SK-N-MC (cell line): Measurements from ENCODE around the gene PAX5.

ENCODE experiments used
- DNase-seq: peaks from one replicate; pipeline ENCODE4 v3.0.0-alpha.2; 2011; ENCODE audit warnings: low read depth, low spot score
- H3K27ac ChIP-seq: fragments of 200-600 bp; sonication (generic); 2 replicates; pipeline ENCODE4 v1.5.1; 2016; ENCODE audit warnings: mixed run types
- H3K36me3 ChIP-seq: fragments of 200-600 bp; sonication (generic); 2 replicates; pipeline ENCODE4 v1.6.1; 2017; ENCODE audit warnings: antibody characterized with exemption, low read length, mixed read lengths; ENCODE audit not compliant: insufficient read depth
- H3K4me3 ChIP-seq: fragments of 200-600 bp; sonication (generic); 2 replicates; pipeline ENCODE4 v1.5.1; 2016
- H3K9ac ChIP-seq: fragments of 200-600 bp; sonication (generic); 2 replicates; pipeline ENCODE4 v1.8.0; 2017; ENCODE audit warnings: mixed run types, mixed read lengths; ENCODE audit not compliant: insufficient read length
- H3K9me3 ChIP-seq: fragments of 200-600 bp; sonication (generic); 2 replicates; pipeline ENCODE4 v1.6.1; 2017; ENCODE audit warnings: low read depth, mild to moderate bottlenecking, antibody characterized with exemption, low read length, moderate library complexity, mixed read lengths
- EZH2 ChIP-seq: fragments of 200-600 bp; sonication (generic); IDR thresholded peaks from one replicate; pipeline ENCODE4 v1.6.1; 2017; ENCODE audit warnings: antibody characterized with exemption
- FOXP2 ChIP-seq: optimal IDR thresholded peaks from 2 replicates; pipeline ENCODE3; 2011; ENCODE audit warnings: mild to moderate bottlenecking, moderate library complexity; ENCODE audit not compliant: insufficient read depth; ENCODE audit errors: extremely low read length, control extremely low read depth
- POLR2AphosphoS5 ChIP-seq: IDR thresholded peaks from 2 replicates; pipeline ENCODE4 v1.6.1; 2012; ENCODE audit warnings: mild to moderate bottlenecking, low read depth, low read length, borderline replicate concordance

PAX5 gene

GRCh38 chr9:36831381-36832161, 202.5 kb downstream of the PAX5 start:
- H3K9ac ChIP-seq = no peak overlapping the region
- no peaks in the 10 kb centered on the region for H3K9me3 ChIP-seq
- H3K4me3 ChIP-seq = no peak overlapping the region
- no peaks in the 10 kb centered on the region for H3K36me3 ChIP-seq
- TF ChIP-seq FOXP2 = no peak
- no peak for TF ChIP-seq EZH2
- TF ChIP-seq POLR2AphosphoS5 = no peak
- H3K27ac ChIP-seq = no peak overlapping the region
- DNase-seq = no peak

GRCh38 chr9:36828611-36829013, 205.5 kb downstream of the PAX5 start:
- peak; percentile 10 for DNase-seq
- TF ChIP-seq EZH2 = no peak
- no peak for TF ChIP-seq POLR2AphosphoS5
- TF ChIP-seq FOXP2 = no peak
- peak overlapping the region; percentile 14; the same call in 1 of the 2 replicates for H3K4me3 ChIP-seq

GRCh38 chr9:36827593-36827992, 206.5 kb downstream of the PAX5 start:
- no peak overlapping the region for H3K4me3 ChIP-seq
- no peaks in the 10 kb centered on the region for H3K36me3 ChIP-seq
- DNase-seq = no peak
- no peaks in the 10 kb centered on the region for H3K9me3 ChIP-seq
- no peak overlapping the region for H3K27ac ChIP-seq
- H3K9ac ChIP-seq = no peak overlapping the region
- no peak for TF ChIP-seq POLR2AphosphoS5
- no peak for TF ChIP-seq FOXP2
- TF ChIP-seq EZH2 = no peak

More at GRCh38 chr9:36828611-36829013, 205.5 kb downstream of the PAX5 start:
- H3K36me3 ChIP-seq = no peaks in the 10 kb centered on the region
- H3K27ac ChIP-seq = peak overlapping the region; percentile 58
- no peaks in the 10 kb centered on the region for H3K9me3 ChIP-seq
- H3K9ac ChIP-seq = no peak overlapping the region

- Histone ChIP-seq H3K4me3 (no peak overlapping the region), H3K27ac (no peak overlapping the region), H3K9ac (no peak overlapping the region), H3K36me3 (no peaks in the 10 kb centered on the region), H3K9me3 (no peaks in the 10 kb centered on the region)
- DNase-seq = no peak
- TF ChIP-seq EZH2 = no peak
- TF ChIP-seq FOXP2 = no peak
- TF ChIP-seq POLR2AphosphoS5 = no peak
Measured at GRCh38 chr9:36826581-36826980, 207.5 kb downstream of the PAX5 start.

GRCh38 chr9:36825179-36825578, 208.9 kb downstream of the PAX5 start:
- no peaks in the 10 kb centered on the region for H3K9me3 ChIP-seq
- DNase-seq = no peak
- H3K36me3 ChIP-seq = no peaks in the 10 kb centered on the region
- H3K4me3 ChIP-seq = no peak overlapping the region
- TF ChIP-seq EZH2 (no peak), FOXP2 (no peak), POLR2AphosphoS5 (no peak)
- no peak overlapping the region for H3K27ac ChIP-seq
- no peak overlapping the region for H3K9ac ChIP-seq

GRCh38 chr9:36823934-36824333, 210.1 kb downstream of the PAX5 start:
- H3K36me3 ChIP-seq = no peaks in the 10 kb centered on the region
- TF ChIP-seq POLR2AphosphoS5 (no peak), FOXP2 (no peak), EZH2 (no peak)
- no peaks in the 10 kb centered on the region for H3K9me3 ChIP-seq
- DNase-seq = no peak
- no peak overlapping the region for H3K4me3 ChIP-seq
- no peak overlapping the region for H3K9ac ChIP-seq
- H3K27ac ChIP-seq = no peak overlapping the region

GRCh38 chr9:36823466-36823865, 210.6 kb downstream of the PAX5 start:
- Histone ChIP-seq H3K27ac (no peak overlapping the region), H3K36me3 (no peaks in the 10 kb centered on the region), H3K4me3 (no peak overlapping the region), H3K9ac (no peak overlapping the region), H3K9me3 (no peaks in the 10 kb centered on the region)
- DNase-seq = no peak
- no peak for TF ChIP-seq FOXP2
- no peak for TF ChIP-seq POLR2AphosphoS5
- no peak for TF ChIP-seq EZH2

- Histone ChIP-seq H3K36me3 (no peaks in the 10 kb centered on the region), H3K9me3 (no peaks in the 10 kb centered on the region), H3K9ac (no peak overlapping the region), H3K4me3 (no peak overlapping the region), H3K27ac (no peak overlapping the region)
- no peak for DNase-seq
- no peak for TF ChIP-seq FOXP2
- TF ChIP-seq POLR2AphosphoS5 = no peak
- TF ChIP-seq EZH2 = no peak
Measured at GRCh38 chr9:36822201-36822600, 211.9 kb downstream of the PAX5 start.

GRCh38 chr9:36820392-36820861, 213.6 kb downstream of the PAX5 start:
- H3K36me3 ChIP-seq = no peaks in the 10 kb centered on the region
- no peak for DNase-seq
- H3K9ac ChIP-seq = no peak overlapping the region
- no peak overlapping the region for H3K4me3 ChIP-seq
- no peak overlapping the region for H3K27ac ChIP-seq
- no peak for TF ChIP-seq EZH2
- H3K9me3 ChIP-seq = no peaks in the 10 kb centered on the region
